Testis (tissue), 2 donors: ENCODE data around the gene KLHL22.

Source experiments
- POLR2A ChIP-seq: fragments of 450-650 bp; IDR thresholded peaks from one replicate; pipeline ENCODE4 v1.6.1; 2017; ENCODE audit warnings: antibody characterized with exemption, mild to moderate bottlenecking, moderate library complexity
- TF ChIP-seq, protein P1 (sequence below), 3 experiments: fragments of 450-650 bp in 2 of 3; fragments of 200-600 bp in 1 of 3; sonication (generic) in 1 of 3; IDR thresholded peaks; one replicate each; pipeline ENCODE4 v1.5.1; 2016 to 2019; ENCODE audit warnings: antibody characterized with exemption in 3 of 3, mild to moderate bottlenecking in 2 of 3, moderate library complexity in 1 of 3

GRCh38 chr22:20431511-20432192, 63.9 kb downstream of the KLHL22 start:
- TF ChIP-seq, protein P1, sequence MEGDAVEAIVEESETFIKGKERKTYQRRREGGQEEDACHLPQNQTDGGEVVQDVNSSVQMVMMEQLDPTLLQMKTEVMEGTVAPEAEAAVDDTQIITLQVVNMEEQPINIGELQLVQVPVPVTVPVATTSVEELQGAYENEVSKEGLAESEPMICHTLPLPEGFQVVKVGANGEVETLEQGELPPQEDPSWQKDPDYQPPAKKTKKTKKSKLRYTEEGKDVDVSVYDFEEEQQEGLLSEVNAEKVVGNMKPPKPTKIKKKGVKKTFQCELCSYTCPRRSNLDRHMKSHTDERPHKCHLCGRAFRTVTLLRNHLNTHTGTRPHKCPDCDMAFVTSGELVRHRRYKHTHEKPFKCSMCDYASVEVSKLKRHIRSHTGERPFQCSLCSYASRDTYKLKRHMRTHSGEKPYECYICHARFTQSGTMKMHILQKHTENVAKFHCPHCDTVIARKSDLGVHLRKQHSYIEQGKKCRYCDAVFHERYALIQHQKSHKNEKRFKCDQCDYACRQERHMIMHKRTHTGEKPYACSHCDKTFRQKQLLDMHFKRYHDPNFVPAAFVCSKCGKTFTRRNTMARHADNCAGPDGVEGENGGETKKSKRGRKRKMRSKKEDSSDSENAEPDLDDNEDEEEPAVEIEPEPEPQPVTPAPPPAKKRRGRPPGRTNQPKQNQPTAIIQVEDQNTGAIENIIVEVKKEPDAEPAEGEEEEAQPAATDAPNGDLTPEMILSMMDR (IDR thresholded peaks at IDR 0.05): no peak
- TF ChIP-seq POLR2A: no peak
